CD4-positive, alpha-beta T cell treated with Interleukin-12 subunit alpha and Interleukin-12 subunit beta, for 1 hour (primary cell): ENCODE measurements around the gene ITPR1.

Source experiments
- DNase-seq: peaks from one replicate; pipeline ENCODE4 v3.0.0-alpha.2; 2020

The ITPR1 gene

DNA sequence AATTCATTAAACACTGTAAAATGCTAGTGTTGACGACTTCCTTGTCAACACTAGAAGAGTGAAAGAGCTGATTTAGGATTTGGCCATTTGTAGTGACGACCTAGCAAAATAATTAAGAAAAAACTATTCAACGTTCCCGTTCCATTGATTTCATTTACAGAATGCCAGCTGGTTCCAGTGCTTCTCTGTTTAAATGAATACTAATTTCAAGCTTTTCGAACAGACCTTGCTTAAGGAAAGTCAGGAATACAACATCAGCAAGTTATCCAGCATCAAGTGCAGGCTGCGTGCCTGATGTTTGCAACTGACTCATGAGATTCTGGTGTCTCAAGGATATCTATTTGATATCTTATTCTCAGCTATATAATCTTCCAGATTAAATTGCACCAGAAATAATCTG lies 387.7 kb downstream of the ITPR1 start:
- no peak for DNase-seq

DNA sequence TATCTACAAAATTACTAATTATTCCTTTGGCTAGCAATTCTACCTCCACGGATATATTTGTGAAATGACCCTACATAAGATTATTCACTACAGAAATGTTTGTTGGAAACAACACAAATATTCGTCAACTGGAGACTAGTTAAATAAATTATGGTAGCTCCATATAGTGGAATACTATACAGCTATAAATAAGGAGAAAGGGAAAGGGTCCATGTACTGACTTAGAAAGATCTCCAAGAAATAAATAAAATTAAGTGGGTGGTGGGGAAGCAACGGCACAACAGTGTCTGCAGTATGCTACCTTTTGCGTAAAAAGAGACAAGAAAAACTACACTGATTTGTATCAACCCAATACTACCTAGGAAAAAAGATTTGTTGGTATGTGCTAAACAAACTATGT lies 389.4 kb downstream of the ITPR1 start:
- no peak for DNase-seq

DNA sequence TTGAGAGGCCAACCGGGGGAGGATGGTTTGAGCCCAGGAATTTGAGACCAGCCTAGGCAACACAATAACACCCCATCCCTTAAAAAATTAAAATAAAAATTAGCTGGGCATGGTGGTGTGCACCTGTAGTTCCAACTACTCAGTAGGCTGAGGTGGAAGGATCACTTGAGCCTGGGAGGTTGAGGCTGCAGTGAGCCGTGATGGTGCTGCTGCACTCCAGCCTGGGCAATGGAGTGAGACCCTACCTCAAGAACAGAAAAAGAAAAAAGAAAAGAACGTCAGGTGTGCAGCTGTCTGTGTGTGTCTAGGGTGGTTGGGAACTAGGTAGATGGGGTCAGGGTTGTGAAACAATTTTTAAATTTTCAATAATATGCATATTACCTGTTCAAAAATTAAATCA lies 389.9 kb downstream of the ITPR1 start:
- no peak for DNase-seq

DNA sequence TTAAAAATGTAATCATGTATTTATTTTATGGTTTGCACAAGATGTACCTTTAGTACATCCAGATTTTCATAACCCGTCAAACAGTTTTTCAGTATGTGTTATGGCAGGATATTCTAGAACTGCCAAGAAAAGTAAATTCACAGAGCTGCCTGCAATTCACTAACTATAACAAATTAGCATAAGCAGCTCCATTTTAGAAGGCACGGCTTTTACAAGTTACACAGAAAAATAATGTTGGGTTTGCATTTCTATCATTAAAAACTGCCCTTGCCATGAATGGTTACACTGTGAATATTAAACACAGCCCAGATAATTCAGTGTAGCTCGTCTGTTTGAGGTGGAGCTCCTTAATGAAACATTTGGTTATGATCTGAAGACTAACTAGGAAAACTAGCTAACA lies 391.7 kb downstream of the ITPR1 start:
- no peak for DNase-seq

DNA sequence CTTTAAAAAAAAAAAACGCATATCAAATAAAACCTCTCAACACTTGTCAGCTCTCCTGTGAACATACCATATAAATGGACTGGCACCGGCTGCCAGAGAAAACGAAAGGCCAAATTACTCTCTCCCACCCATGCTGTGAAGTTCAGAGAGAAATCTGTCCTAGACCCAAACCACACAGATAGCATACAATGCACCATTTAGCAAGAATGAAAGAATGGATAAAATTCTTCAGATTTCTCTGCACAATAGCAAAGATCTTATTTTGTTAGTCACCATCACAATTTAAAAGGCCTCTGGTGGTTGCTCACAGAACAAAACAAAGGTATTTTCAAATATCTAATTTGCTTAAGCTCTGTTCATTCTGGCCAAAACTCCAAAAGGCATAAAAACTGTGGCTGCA lies 392.2 kb downstream of the ITPR1 start:
- DNase-seq, result no peak

DNA sequence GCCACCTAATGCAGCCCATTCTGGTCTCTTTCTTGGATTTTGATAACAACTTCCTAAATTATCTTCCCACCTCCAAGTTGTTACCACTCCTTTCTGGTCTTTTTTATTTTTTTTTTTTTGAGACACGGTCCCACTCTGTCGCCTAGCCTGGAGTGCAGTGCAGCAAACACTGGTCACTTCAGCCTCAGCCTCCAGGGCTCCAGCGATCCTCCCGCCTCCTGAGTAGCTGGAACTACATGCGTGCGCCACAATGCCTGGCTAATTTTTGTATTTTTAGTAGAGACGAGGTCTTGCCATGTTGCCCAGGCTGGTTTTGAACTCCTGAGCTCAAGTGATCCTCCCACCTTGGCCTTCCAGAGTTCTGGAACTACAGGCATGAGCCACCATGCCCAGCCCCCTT lies 393.3 kb downstream of the ITPR1 start:
- DNase-seq, result no peak

DNA sequence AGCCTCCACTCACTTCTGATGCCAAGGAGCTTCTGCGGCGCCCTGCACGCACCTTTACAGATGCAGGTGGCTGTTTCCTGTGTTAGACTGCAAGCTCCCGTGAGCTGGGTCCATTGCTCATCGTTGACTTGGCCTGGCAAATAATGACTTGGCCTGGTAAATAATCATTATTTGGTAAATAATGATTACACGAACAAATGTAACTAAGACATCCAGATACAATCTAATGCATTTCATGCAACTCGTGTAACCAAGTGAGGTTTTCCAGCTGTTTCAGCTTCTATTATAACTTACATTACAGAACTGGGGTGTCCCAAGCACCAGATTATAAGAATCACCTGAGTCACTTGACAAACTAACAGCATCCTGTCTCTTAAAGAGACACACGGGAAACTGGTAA lies 394.0 kb downstream of the ITPR1 start:
- no peak for DNase-seq

DNA sequence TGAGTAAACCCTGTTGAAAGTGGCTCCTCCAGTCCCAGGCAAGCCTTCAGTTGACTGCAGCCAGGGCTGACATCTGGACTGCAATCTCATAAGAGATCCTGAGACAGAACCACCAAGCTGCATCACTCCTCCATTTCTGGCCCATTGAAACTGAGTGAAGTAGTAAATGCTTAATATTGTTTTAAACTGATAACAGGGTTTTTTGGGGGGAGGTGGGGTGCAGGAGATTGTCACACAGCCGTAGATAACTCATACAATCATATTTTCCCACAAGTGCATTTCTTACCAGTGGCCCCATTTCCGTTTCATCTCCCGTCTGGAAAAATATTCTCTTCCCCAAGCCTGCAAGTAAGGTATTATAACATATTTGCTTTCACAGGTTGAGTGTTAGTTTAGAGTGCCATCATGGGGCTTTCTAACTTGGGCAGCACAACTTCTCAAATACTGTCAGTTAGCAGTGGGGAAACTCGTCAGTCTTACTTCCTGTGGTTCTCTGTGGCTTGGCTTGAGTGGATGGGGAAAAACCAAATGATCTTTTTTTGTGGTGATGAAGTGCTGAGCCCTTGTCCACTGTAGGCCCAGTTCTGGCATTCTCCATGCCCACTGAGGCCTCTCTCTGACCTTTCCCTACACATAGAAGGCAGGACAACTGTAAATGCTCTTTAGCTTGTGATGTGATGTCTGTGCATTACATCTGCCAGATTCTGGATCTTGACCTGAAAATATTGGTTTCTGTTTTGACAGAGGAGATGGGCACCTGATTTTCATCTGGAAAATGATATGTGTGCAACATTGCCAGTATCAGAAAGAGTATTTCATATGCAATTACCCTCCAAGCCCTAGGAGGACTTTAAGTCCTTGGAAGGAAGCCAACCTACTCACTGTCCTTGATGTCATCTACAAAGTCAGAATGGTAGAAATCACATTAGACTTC lies 396.0 kb downstream of the ITPR1 start:
- DNase-seq, result peak; percentile 55

DNA sequence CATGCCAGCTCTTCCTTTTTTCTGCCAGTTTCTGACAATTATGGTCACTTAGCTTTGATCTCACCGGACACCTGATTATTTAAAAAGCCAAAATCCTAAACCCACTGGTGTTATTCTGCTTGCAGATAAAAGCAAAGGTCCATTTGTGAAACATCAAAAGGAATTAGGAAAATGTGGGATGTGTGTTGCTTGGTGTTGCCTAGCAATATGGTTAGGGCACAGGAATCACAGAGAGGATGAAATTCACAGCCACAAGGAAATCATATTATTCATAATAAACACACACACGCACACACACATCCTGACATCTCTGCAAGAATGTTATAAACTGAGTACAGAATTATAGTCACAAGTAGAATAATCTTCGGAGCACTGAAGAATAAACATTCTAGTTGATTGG lies 396.7 kb downstream of the ITPR1 start:
- DNase-seq, result no peak

DNA sequence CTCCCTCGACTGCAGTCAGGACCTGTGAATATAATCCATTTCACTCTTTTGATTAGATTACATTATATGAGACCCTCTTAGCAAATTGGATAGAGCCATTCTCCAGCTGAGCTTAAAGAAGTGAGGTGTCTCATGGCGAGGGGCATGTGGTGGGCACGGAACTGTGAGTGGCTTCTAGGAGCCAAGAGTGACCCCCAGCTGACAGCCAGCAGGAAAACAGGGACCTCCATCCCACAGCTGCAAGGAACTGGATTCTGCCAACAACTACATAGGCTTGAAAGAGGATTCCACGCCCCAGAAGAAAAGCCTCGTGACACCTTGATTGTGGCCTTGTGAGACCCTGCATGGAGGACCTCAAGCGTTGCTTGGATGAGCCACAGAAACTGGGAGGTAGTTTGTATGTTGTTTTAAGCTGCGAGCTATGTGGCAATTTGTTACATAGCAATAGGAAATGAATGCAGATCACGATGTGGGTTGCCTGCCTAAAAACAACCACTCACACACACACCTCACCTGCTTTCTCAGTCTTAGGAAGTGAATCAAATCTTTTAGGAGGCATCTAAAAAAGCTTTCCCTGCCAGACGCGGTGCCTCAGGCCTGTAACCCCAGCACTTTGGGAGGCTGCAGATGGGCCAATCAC lies 401.9 kb downstream of the ITPR1 start:
- no peak for DNase-seq

DNA sequence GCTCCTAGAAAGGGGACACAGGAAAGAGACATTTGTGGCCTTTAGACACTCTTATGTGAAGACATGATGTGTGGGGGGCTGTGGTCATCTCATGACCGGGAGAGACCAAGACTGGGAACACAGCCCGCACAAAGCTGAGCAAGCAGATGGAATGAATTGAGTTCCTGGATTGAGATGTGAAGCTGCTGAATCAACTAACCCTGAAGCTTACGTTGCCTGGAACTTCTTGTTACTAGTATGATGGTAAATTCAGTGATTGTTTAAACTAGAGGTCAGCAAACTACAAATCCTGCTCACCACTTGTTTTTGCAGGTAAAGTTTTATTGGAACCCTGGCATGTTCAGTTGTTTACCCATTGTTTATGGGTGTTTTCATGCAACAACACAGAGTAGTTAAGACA lies 402.7 kb downstream of the ITPR1 start:
- DNase-seq, result no peak
